ENCODE measurements around the gene EEF1A1. TPM values are rescaled to one million over a fixed set of nuclear protein-coding genes. Genes with fewer than 3 reads are reported as not detected.

Gene EEF1A1
- total and polyA plus RNA-seq, 2 of the 4 experiments (the other 2 are of a cell fraction), result 14,757 to 30,152 TPM

- dilution Hi-C loops (cut with HindIII; ENCODE audit: low sequenced_read_pairs, unreplicated experiment), result no loop called here
- H2AK5ac ChIP-seq (ENCODE audit: low read depth, low read length), result no peak overlapping the region
Measured at GRCh38 chr6:73534628-73535027, 13.8 kb upstream of the EEF1A1 start.

More at GRCh38 chr6:73534628-73535027, 13.8 kb upstream of the EEF1A1 start:
- H3K4me1 ChIP-seq (ENCODE audit: control insufficient read depth, insufficient read depth, low read length), result peaks cover 2% of the 10 kb centered on the region; the same call in 1 of the 2 replicates
- H4K91ac ChIP-seq (ENCODE audit: insufficient read depth, low read depth, low read length), result no peak overlapping the region
- in situ Hi-C loops (cut with MboI; ENCODE audit: low sequenced_read_pairs) (no loop called here), intact Hi-C loops (cut with micrococcal nuclease) (no loop called here)
- H2BK15ac ChIP-seq (ENCODE audit: low read depth, low read length), result no peak overlapping the region
- no peak overlapping the region; the same call in 1 of the 2 replicates for H3K14ac ChIP-seq (replicated peaks; ENCODE audit: low read depth, low read length)
- H3K27ac ChIP-seq (ENCODE audit: insufficient read depth, low read length), result no peak overlapping the region
- H3K9ac ChIP-seq (ENCODE audit: low read depth, low read length), result no peak overlapping the region
- H4K20me1 ChIP-seq (ENCODE audit: insufficient read depth, low read length), result no peaks in the 10 kb centered on the region
- H2BK5ac ChIP-seq (ENCODE audit: low read depth, low read length, poor library complexity, severe bottlenecking), result no peak overlapping the region
- TF ChIP-seq BHLHE40 (IDR thresholded peaks at IDR 0.05; ENCODE audit: low read depth, low read length) (no peak), ELK1 (IDR thresholded peaks at IDR 0.05; ENCODE audit: borderline replicate concordance, low read depth, low read length) (no peak), USF2 (IDR thresholded peaks at IDR 0.05; ENCODE audit: low read depth, low read length) (no peak), CTCF (conservative IDR thresholded peaks at IDR 0.05; ENCODE audit: low read depth, low read length) (no peak), RAD21 (IDR thresholded peaks at IDR 0.05; ENCODE audit: low read length) (no peak), RFX5 (IDR thresholded peaks at IDR 0.05; ENCODE audit: low read depth, low read length) (no peak), MXI1 (IDR thresholded peaks at IDR 0.05; ENCODE audit: borderline replicate concordance, low read depth, low read length) (no peak), POLR2A (IDR thresholded peaks at IDR 0.05; ENCODE audit: low read depth, low read length) (no peak), NFE2L2 (IDR thresholded peaks at IDR 0.05; ENCODE audit: low read depth, low read length) (no peak), CEBPB (IDR thresholded peaks at IDR 0.05; ENCODE audit: low read depth, low read length) (no peak), RCOR1 (IDR thresholded peaks at IDR 0.05; ENCODE audit: insufficient replicate concordance, low read length) (no peak), MAFK (IDR thresholded peaks at IDR 0.05; ENCODE audit: low read depth, low read length) (no peak), SMC3 (IDR thresholded peaks at IDR 0.05; ENCODE audit: low read depth, low read length) (no peak), CHD1 (IDR thresholded peaks at IDR 0.05; ENCODE audit: low read depth, low read length) (no peak), FOS (IDR thresholded peaks at IDR 0.05; ENCODE audit: low read depth, low read length) (no peak), MAZ (IDR thresholded peaks at IDR 0.05; ENCODE audit: borderline replicate concordance, low read depth, low read length) (no peak)
- H3K18ac ChIP-seq (ENCODE audit: low read depth, low read length), result no peak overlapping the region
- no peak overlapping the region for H3K4ac ChIP-seq (ENCODE audit: low read depth, low read length)
- no peaks in the 10 kb centered on the region for H3K9me1 ChIP-seq (ENCODE audit: insufficient read depth, low read length)
- DNase-seq, result no peak
- no peaks in the 10 kb centered on the region for H3K79me1 ChIP-seq (ENCODE audit: low read depth in 1 of 2, low read length in 2 of 2)
- no peaks in the 10 kb centered on the region for H3K36me3 ChIP-seq (ENCODE audit: control insufficient read depth, insufficient read depth, low read length)
- H3K4me2 ChIP-seq (ENCODE audit: low read depth, low read length), result no peak overlapping the region
- BruUV-seq (replicated peaks), result no TSS peak
- WGBS, 2 experiments (ENCODE audit: extremely low coverage in 2 of 2, insufficient read length in 1 of 2), result no CpG with 5 or more reads among the region's 2 CpGs
- H3K23ac ChIP-seq (ENCODE audit: low read depth, low read length), result no peak overlapping the region
- H4K5ac ChIP-seq (ENCODE audit: low read depth, low read length), result no peak overlapping the region
- H2AFZ ChIP-seq (replicated peaks; ENCODE audit: low read length, poor library complexity), result no peak overlapping the region
- no peak overlapping the region for H4K8ac ChIP-seq (ENCODE audit: low read depth in 2 of 2, low read length in 2 of 2)
- H3K9me3 ChIP-seq (ENCODE audit: control insufficient read depth, insufficient read depth, low read length), result no peaks in the 10 kb centered on the region
- H2AK9ac ChIP-seq (replicated peaks; ENCODE audit: low read depth, low read length, poor library complexity), result no peak overlapping the region
- CTCF ChIA-PET, result no interaction called here
- no peak overlapping the region for H2BK120ac ChIP-seq (ENCODE audit: low read depth, low read length)
- POLR2A ChIA-PET (ENCODE audit: unreplicated experiment), result no interaction called here
- no peak overlapping the region for H3K56ac ChIP-seq (ENCODE audit: extremely low read depth, insufficient read depth, low read length)
- H3K27me3 ChIP-seq (ENCODE audit: control insufficient read depth, insufficient read depth, low read length), result no peaks in the 10 kb centered on the region
- no peak overlapping the region for H3K4me3 ChIP-seq (ENCODE audit: insufficient read depth, low read depth, low read length)
- ATAC-seq (ENCODE audit: low read depth), result no peak
- no peak overlapping the region for H2BK20ac ChIP-seq (ENCODE audit: low read depth, low read length)

Data from IMR-90 (cell line).